ENCODE results near the gene CHRM4. TPM values are rescaled to one million over a fixed set of nuclear protein-coding genes. Genes with fewer than 3 reads are reported as not detected.
A peak's percentile ranks its signal among the peaks of the same experiment; 100 is the strongest.

Gene CHRM4
- total RNA-seq: under 1 TPM; 0.26 to 0.63 TPM

DNA sequence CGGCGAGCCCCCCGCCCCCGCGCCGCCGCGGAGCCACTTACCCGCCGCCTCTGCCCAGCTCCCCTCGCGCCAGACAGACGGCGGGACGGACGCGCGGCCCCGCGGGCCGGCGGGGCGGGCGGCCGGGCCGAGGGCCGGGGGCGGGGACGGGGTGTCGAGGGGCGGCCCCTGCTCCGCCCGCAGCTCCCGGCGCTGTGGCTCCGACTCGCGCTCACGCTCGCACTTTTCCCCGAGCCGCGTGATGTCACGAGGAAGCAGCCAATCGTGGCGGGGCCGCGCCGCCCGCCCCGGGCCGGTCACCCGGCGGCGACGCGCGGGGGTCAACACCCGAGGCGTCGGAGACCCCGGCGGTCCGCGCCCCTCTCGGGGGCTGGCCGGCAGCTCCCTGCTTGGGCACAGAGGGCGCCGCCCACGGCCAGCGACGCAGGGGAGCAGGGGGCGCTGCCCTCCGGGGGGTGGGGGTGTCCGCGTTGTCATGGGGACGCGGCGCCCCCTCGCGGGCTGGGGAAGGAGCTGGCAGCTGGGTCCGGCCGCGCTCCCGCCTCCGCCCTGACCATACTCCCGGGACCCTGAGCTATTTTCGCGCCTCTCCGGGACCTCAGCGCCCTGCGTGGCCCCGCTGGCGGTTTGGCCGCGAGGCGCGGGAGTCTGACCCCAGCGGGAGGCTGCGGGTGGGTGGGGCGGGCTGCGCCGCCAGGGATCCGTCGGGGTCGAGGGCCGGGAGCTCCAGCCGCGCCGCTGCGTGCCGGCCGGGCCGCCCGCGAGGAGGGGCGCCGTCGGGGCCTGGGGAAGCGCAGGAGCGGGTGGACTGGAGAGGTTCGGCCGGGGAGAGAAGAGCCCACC is at the start of gene CHRM4:
TSS of gene CHRM4 (minus strand) at position 199 of the 843 bp plus-strand sequence. CDS start 5,219 bp downstream, outside the sequence.
- peaks cover 34% of the 10 kb centered on the region for H3K4me1 Mint-ChIP-seq (ENCODE audit: low read depth)
- no peaks in the 10 kb centered on the region for H3K9me3 Mint-ChIP-seq
- DNase-seq (peak; percentile 50 to 51), ATAC-seq (replicated peaks in 1 of 2) (peak; percentile 21 to 26)
- peaks cover 0 to 1% of the 10 kb centered on the region in 2 donors for H3K36me3 Mint-ChIP-seq (ENCODE audit: insufficient read depth in 2 of 2)
- H3K27me3 Mint-ChIP-seq (ENCODE audit: low read depth): peaks cover 59% of the 10 kb centered on the region
- no peak within 1 kb of the TSS for H3K27ac Mint-ChIP-seq
- H3K4me3 Mint-ChIP-seq: peak within 1 kb of the TSS; percentile 85 to 92

DNA sequence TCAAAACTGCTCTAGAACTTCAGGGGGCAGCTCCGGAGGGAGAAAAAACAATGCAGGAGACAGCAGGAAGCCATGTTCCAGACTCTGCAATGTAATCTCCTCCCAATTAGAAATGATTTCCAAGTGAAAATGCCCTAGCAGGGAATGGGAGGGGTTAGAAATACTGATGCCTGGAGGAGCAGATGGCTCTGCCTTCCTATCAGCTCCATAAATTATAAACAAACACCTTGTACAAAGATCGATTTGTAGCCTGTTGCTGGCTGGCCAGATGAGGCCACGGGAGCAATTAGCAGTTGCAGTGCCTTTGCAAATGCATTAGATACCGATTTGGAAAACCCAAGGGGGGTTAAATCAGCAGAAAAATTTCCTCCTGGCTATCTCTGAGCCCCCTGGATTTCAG is 46.6 kb upstream of the CHRM4 start:
- no peaks in the 10 kb centered on the region for H3K9me3 Mint-ChIP-seq
- peaks cover 7 to 8% of the 10 kb centered on the region in 2 donors for H3K36me3 Mint-ChIP-seq (ENCODE audit: insufficient read depth in 2 of 2)
- H3K27me3 Mint-ChIP-seq (ENCODE audit: low read depth): no peaks in the 10 kb centered on the region
- ATAC-seq (replicated peaks in 1 of 2) (no peak), DNase-seq (no peak)
- no peak overlapping the region for H3K27ac Mint-ChIP-seq
- no peaks in the 10 kb centered on the region for H3K4me1 Mint-ChIP-seq (ENCODE audit: low read depth)
- no peak overlapping the region for H3K4me3 Mint-ChIP-seq

GRCh38 chr11:46437122-46437689 is 45.6 kb upstream of the CHRM4 start:
- H3K4me1 Mint-ChIP-seq (ENCODE audit: low read depth): no peaks in the 10 kb centered on the region
- peak overlapping the region; percentile 57 for H3K27ac Mint-ChIP-seq
- peaks cover 7 to 8% of the 10 kb centered on the region in 2 donors for H3K36me3 Mint-ChIP-seq (ENCODE audit: insufficient read depth in 2 of 2)

GRCh38 chr11:46436113-46436512 is 44.5 kb upstream of the CHRM4 start:
- Mint-ChIP-seq H3K4me1 (ENCODE audit: low read depth) (no peaks in the 10 kb centered on the region), H3K27ac (no peak overlapping the region), H3K4me3 (no peak overlapping the region)

More at GRCh38 chr11:46437122-46437689, 45.6 kb upstream of the CHRM4 start:
- H3K9me3 Mint-ChIP-seq: no peaks in the 10 kb centered on the region
- H3K4me3 Mint-ChIP-seq: no peak overlapping the region
- no peaks in the 10 kb centered on the region for H3K27me3 Mint-ChIP-seq (ENCODE audit: low read depth)
- ATAC-seq (replicated peaks in 1 of 2) (no peak), DNase-seq (no peak)

GRCh38 chr11:46435679-46436078 is 44.1 kb upstream of the CHRM4 start:
- H3K27me3 Mint-ChIP-seq (ENCODE audit: low read depth): no peaks in the 10 kb centered on the region
- DNase-seq (no peak), ATAC-seq (replicated peaks in 1 of 2) (no peak)
- no peaks in the 10 kb centered on the region for H3K4me1 Mint-ChIP-seq (ENCODE audit: low read depth)
- H3K4me3 Mint-ChIP-seq: no peak overlapping the region
- no peak overlapping the region for H3K27ac Mint-ChIP-seq
- peaks cover 1 to 5% of the 10 kb centered on the region in 2 donors for H3K36me3 Mint-ChIP-seq (ENCODE audit: insufficient read depth in 2 of 2)
- H3K9me3 Mint-ChIP-seq: no peaks in the 10 kb centered on the region

More at GRCh38 chr11:46436113-46436512, 44.5 kb upstream of the CHRM4 start:
- Mint-ChIP-seq H3K36me3 (ENCODE audit: insufficient read depth in 2 of 2) (peaks cover 3 to 7% of the 10 kb centered on the region in 2 donors), H3K27me3 (ENCODE audit: low read depth) (no peaks in the 10 kb centered on the region), H3K9me3 (no peaks in the 10 kb centered on the region)
- DNase-seq: no peak
- no peak for ATAC-seq (replicated peaks in 1 of 2)

GRCh38 chr11:46431211-46431610 is 39.6 kb upstream of the CHRM4 start:
- no peaks in the 10 kb centered on the region for H3K27me3 Mint-ChIP-seq (ENCODE audit: low read depth)
- no peaks in the 10 kb centered on the region for H3K9me3 Mint-ChIP-seq
- DNase-seq (no peak), ATAC-seq (replicated peaks in 1 of 2) (no peak)
- no peak overlapping the region for H3K4me3 Mint-ChIP-seq
- peaks cover 0 to 12% of the 10 kb centered on the region in 2 donors for H3K36me3 Mint-ChIP-seq (ENCODE audit: insufficient read depth in 2 of 2)
- no peaks in the 10 kb centered on the region for H3K4me1 Mint-ChIP-seq (ENCODE audit: low read depth)
- no peak overlapping the region for H3K27ac Mint-ChIP-seq

DNA sequence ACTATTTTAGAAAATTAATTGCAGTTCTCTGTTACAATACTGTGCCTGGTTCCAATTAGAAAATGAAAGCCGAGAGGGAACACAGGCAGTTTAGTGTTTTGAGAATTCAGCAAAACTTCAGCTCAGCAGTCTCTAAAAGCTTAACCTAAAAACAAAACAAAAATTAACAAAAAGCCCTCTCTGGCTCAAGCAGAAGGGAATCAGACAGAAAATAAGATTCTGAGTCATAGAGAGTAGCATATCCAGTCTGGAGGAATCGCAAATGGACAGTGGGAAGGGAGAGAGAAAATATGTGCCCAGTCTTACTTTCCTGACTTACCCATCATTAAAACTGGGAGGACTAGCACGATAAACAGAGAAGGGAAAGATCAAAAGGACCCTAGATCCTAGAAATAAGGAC is 38.1 kb upstream of the CHRM4 start:
- Mint-ChIP-seq H3K27ac (peak overlapping the region; percentile 25), H3K4me1 (ENCODE audit: low read depth) (no peaks in the 10 kb centered on the region), H3K4me3 (no peak overlapping the region), H3K27me3 (ENCODE audit: low read depth) (no peaks in the 10 kb centered on the region), H3K9me3 (no peaks in the 10 kb centered on the region), H3K36me3 (ENCODE audit: insufficient read depth in 2 of 2) (peaks cover 0 to 12% of the 10 kb centered on the region in 2 donors)
- ATAC-seq (replicated peaks in 1 of 2) (no peak), DNase-seq (no peak)

DNA sequence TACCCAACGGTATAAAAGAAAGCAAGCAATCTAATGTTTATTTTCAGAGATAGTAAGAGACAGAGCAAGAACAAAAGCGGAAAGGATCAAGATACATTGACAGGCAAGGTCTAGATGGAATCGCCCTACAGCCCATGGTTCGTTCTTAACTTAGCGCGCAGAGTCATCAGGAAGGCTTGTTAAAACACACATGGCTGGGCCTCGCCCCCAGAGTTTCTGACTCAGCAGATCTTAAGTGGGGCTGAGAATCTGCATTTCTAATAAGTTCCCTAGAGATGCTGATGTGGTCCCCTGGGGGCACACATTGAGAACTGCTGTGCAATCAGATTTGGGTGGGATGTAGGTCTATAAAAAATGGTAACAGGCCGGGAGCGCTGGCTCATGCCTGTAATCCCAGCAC is 35.8 kb upstream of the CHRM4 start:
- peaks cover 0 to 10% of the 10 kb centered on the region in 2 donors for H3K36me3 Mint-ChIP-seq (ENCODE audit: insufficient read depth in 2 of 2)

DNA sequence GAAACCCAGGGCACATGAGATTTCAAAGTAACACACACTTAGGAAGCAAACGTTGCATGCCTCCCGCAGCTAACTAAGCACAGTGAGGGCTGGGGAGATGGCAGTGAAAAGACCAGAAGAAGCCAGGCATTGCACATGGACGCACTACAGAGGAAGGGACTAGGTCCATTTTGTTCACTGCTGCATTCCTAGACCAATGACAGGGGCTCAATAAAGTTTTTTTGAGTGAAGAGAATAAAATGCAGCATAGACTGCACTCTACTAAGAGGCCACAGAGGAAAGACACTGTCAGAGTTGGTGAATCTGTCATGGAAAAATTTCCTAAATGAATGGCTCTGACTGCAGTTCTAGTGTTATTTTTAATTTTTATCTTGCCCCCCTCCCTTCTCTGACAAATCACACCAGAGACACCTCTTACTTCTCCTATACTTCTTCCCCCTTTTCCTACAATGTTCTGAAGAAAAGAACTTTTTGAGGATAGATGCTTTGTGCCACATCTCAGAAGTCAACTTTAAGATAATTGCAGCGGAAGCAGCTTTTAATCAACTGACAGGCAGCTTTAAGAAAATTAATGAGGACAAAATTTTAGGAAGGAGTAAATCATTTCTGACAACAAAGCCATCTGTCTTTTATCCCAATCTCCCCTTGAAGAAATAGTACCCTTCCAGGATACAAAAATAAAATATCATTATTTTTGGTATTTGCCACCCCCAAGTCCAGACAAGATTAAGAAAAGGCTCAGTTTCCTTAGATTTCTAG is 34.8 kb upstream of the CHRM4 start:
- no peak for DNase-seq
- no peaks in the 10 kb centered on the region for H3K4me1 Mint-ChIP-seq (ENCODE audit: low read depth)
- peaks cover 0 to 10% of the 10 kb centered on the region in 2 donors for H3K36me3 Mint-ChIP-seq (ENCODE audit: insufficient read depth in 2 of 2)
- no peak overlapping the region for H3K4me3 Mint-ChIP-seq
- no peaks in the 10 kb centered on the region for H3K27me3 Mint-ChIP-seq (ENCODE audit: low read depth)
- ATAC-seq (replicated peaks in 1 of 2): no peak
- no peak overlapping the region for H3K27ac Mint-ChIP-seq
- no peaks in the 10 kb centered on the region for H3K9me3 Mint-ChIP-seq

More for the DNA sequence above, 35.8 kb upstream of the CHRM4 start:
- H3K27me3 Mint-ChIP-seq (ENCODE audit: low read depth): no peaks in the 10 kb centered on the region
- no peaks in the 10 kb centered on the region for H3K9me3 Mint-ChIP-seq
- H3K4me3 Mint-ChIP-seq: no peak overlapping the region
- DNase-seq: no peak
- H3K27ac Mint-ChIP-seq: no peak overlapping the region
- no peak for ATAC-seq (replicated peaks in 1 of 2)
- H3K4me1 Mint-ChIP-seq (ENCODE audit: low read depth): no peaks in the 10 kb centered on the region

DNA sequence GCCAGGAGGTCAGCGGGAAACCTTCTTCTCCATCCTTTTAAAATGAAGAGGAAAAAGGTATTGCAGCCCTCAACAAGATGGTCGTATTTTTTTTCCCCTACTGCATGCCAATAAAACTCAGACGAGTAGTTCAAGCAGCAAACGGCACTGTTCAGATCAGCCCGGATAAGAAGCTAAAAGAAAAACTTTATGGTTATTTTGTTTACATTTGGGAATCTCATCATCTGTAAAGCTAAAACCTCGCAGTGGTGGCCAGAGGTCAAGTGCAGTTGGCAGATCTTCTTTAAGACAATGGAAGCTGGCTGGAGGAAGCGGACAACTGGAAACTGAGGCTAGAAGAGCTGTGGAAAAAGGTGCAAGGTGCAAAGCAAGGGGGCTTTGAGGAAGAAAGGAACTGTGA is 31.0 kb upstream of the CHRM4 start:
- ATAC-seq (replicated peaks in 1 of 2) (no peak), DNase-seq (no peak)
- no peaks in the 10 kb centered on the region for H3K4me1 Mint-ChIP-seq (ENCODE audit: low read depth)
- H3K36me3 Mint-ChIP-seq (ENCODE audit: insufficient read depth in 2 of 2): peaks cover 0 to 7% of the 10 kb centered on the region in 2 donors
- no peaks in the 10 kb centered on the region for H3K9me3 Mint-ChIP-seq
- no peak overlapping the region for H3K4me3 Mint-ChIP-seq
- H3K27ac Mint-ChIP-seq: no peak overlapping the region
- H3K27me3 Mint-ChIP-seq (ENCODE audit: low read depth): no peaks in the 10 kb centered on the region

DNA sequence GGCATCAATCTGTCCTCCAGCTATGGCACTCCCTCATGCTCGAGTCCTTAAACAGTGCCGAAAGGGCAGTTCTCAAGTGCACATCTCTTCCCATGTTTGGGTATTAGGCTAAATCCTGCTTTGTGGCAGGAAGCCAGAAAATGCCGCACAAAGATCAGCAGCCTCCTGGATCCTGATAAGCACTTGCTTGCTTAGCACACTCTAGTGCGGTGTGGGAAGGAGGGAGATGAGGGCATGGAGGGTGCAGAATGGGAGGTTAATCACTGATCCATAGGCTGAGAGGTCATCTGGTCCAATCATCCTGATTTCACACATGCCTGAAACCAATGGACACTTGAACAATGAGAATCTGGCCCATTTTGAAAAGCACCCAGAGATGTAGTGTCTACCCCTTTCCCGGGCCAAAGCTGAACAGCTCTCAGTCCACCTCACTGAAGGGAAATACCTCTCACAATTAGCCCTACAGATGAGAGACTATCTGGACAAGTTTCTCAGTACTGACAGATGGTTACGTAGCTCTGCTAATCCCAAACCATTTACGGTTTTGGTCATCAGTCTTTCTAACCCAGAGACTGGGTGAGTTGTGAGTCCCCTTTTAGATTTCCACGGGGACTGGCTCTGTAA is 29.8 kb upstream of the CHRM4 start:
- ATAC-seq (replicated peaks in 1 of 2) (no peak), DNase-seq (no peak)
- H3K9me3 Mint-ChIP-seq: no peaks in the 10 kb centered on the region
- no peak overlapping the region for H3K27ac Mint-ChIP-seq
- H3K4me1 Mint-ChIP-seq (ENCODE audit: low read depth): no peaks in the 10 kb centered on the region
- no peak overlapping the region for H3K4me3 Mint-ChIP-seq
- no peaks in the 10 kb centered on the region for H3K27me3 Mint-ChIP-seq (ENCODE audit: low read depth)
- peaks cover 0 to 1% of the 10 kb centered on the region in 2 donors for H3K36me3 Mint-ChIP-seq (ENCODE audit: insufficient read depth in 2 of 2)

DNA sequence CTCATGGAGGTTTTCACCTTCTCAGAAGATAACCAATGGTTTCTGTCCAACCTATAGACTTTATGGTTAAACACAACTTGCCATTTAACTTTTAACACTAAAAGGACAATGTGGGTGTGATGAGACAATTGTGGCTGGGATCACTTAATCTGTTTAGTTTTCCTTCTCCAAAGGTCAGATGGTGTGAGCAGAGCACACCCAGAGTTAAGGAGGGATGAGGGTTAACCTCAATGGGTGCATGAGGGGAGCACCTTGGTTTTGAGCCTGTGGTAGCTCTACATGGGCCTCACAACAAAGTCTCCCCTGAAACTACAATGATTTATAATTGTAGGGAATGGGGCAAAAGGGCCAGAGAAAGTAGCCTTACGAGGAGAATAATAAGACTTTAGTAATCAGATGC is 28.9 kb upstream of the CHRM4 start:
- Mint-ChIP-seq H3K27ac (no peak overlapping the region), H3K27me3 (ENCODE audit: low read depth) (no peaks in the 10 kb centered on the region), H3K4me3 (no peak overlapping the region), H3K9me3 (no peaks in the 10 kb centered on the region), H3K4me1 (ENCODE audit: low read depth) (peaks cover 6% of the 10 kb centered on the region), H3K36me3 (ENCODE audit: insufficient read depth in 2 of 2) (peaks cover 0 to 5% of the 10 kb centered on the region in 2 donors)
- no peak for ATAC-seq (replicated peaks in 1 of 2)
- no peak for DNase-seq

- H3K4me3 Mint-ChIP-seq: no peak overlapping the region
- no peak for ATAC-seq (replicated peaks in 1 of 2)
These were observed 27.2 kb upstream of the CHRM4 start for GRCh38 chr11:46418751-46419150.

More at GRCh38 chr11:46418751-46419150, 27.2 kb upstream of the CHRM4 start:
- no peak for DNase-seq
- Mint-ChIP-seq H3K36me3 (ENCODE audit: insufficient read depth in 2 of 2) (peaks cover 0 to 11% of the 10 kb centered on the region in 2 donors), H3K27ac (no peak overlapping the region), H3K4me1 (ENCODE audit: low read depth) (peaks cover 22% of the 10 kb centered on the region), H3K27me3 (ENCODE audit: low read depth) (no peaks in the 10 kb centered on the region), H3K9me3 (no peaks in the 10 kb centered on the region)

Measured in activated T-cell treated with anti-CD3 and anti-CD28 coated beads, Interleukin-2, amount 50 U/mL, for 72 hours (primary cell).